CD4-positive, CD25-positive, alpha-beta regulatory T cell (primary cell): ENCODE measurements around the gene SSBP4. TPM values are rescaled to one million over a fixed set of nuclear protein-coding genes. Genes with fewer than 3 reads are reported as not detected.

ENCODE experiments used
- ATAC-seq, 2 donors: fragments of 150-1000 bp; cut with Tn5 transposase; one replicate each; pipeline ENCODE4 v1.10.0; 2021; ENCODE audit warnings: low read depth in 2 of 2, moderate number of reproducible peaks in 2 of 2, moderate library complexity in 1 of 2
- DNase-seq, 3 donors: peaks; one replicate each; pipeline versions ENCODE4 v3.0.0 to v3.0.0-alpha.2; 2012 to 2022; ENCODE audit warnings: mixed read lengths in 1 of 3
- H3K27ac ChIP-seq: one replicate; pipeline ENCODE4 v1.7.0; 2013; ENCODE audit warnings: mild to moderate bottlenecking, low read length; ENCODE audit not compliant: insufficient read depth, poor library complexity, severe bottlenecking
- H3K27me3 ChIP-seq: one replicate; pipeline ENCODE4 v1.7.0; 2013; ENCODE audit warnings: low read length; ENCODE audit not compliant: control insufficient read depth, insufficient read depth
- H3K36me3 ChIP-seq: one replicate; pipeline ENCODE4 v1.7.0; 2013; ENCODE audit warnings: mild to moderate bottlenecking, low read length, moderate library complexity; ENCODE audit not compliant: control insufficient read depth, insufficient read depth
- H3K4me1 ChIP-seq: 2 replicates; pipeline ENCODE4 v1.7.0; 2013; ENCODE audit warnings: mild to moderate bottlenecking, low read length; ENCODE audit not compliant: insufficient read depth, control insufficient read depth, poor library complexity, severe bottlenecking
- H3K4me3 ChIP-seq: one replicate; pipeline ENCODE4 v1.7.0; 2013; ENCODE audit warnings: low read depth, mild to moderate bottlenecking, low read length, moderate library complexity
- H3K9me3 ChIP-seq, 2 experiments: 1 replicate in 1 of 2; 2 replicates in 1 of 2; pipeline ENCODE4 v1.7.0; 2013; ENCODE audit warnings: low read length in 2 of 2, mild to moderate bottlenecking in 1 of 2, moderate library complexity in 1 of 2; ENCODE audit not compliant: control insufficient read depth in 2 of 2
- H3K27ac Mint-ChIP-seq, 3 donors: one replicate each; pipeline ENCODE4 v1.8.0; 2020 to 2022; ENCODE audit warnings: mild to moderate bottlenecking in 3 of 3, mixed read lengths in 3 of 3, moderate library complexity in 2 of 3
- H3K27me3 Mint-ChIP-seq: one replicate; pipeline ENCODE4 v1.8.0; 2022; ENCODE audit warnings: mild to moderate bottlenecking, mixed read lengths
- H3K36me3 Mint-ChIP-seq: one replicate; pipeline ENCODE4 v1.8.0; 2020; ENCODE audit warnings: mixed read lengths
- H3K4me1 Mint-ChIP-seq, 4 donors: one replicate each; pipeline ENCODE4 v1.8.0; 2020 to 2022; ENCODE audit warnings: mixed read lengths in 4 of 4, mild to moderate bottlenecking in 1 of 4
- H3K4me3 Mint-ChIP-seq, 4 donors: one replicate each; pipeline ENCODE4 v1.8.0; 2020 to 2022; ENCODE audit warnings: mild to moderate bottlenecking in 4 of 4, mixed read lengths in 4 of 4, moderate library complexity in 3 of 4
- H3K9me3 Mint-ChIP-seq, 7 donors: one replicate each; pipeline ENCODE4 v1.8.0; 2020 to 2022; ENCODE audit warnings: mixed read lengths in 7 of 7, mild to moderate bottlenecking in 3 of 7, moderate library complexity in 2 of 7
- polyA plus RNA-seq, 4 donors: library from polyadenylated mRNA; unstranded; fragments of 300-500 nt; fragmentation: Illumina TruSeq; gene quantifications; one replicate each; pipeline ENCODE4 v1.2.3, GENCODE V29; 2021
- total RNA-seq: library from RNA; stranded (reverse); gene quantifications from one replicate; pipeline ENCODE4 v1.2.3, GENCODE V29; 2022

Gene SSBP4
- total and polyA plus RNA-seq, 5 donors from 2014 or later: 47.3 to 97.9 (median 82.3) TPM

DNA sequence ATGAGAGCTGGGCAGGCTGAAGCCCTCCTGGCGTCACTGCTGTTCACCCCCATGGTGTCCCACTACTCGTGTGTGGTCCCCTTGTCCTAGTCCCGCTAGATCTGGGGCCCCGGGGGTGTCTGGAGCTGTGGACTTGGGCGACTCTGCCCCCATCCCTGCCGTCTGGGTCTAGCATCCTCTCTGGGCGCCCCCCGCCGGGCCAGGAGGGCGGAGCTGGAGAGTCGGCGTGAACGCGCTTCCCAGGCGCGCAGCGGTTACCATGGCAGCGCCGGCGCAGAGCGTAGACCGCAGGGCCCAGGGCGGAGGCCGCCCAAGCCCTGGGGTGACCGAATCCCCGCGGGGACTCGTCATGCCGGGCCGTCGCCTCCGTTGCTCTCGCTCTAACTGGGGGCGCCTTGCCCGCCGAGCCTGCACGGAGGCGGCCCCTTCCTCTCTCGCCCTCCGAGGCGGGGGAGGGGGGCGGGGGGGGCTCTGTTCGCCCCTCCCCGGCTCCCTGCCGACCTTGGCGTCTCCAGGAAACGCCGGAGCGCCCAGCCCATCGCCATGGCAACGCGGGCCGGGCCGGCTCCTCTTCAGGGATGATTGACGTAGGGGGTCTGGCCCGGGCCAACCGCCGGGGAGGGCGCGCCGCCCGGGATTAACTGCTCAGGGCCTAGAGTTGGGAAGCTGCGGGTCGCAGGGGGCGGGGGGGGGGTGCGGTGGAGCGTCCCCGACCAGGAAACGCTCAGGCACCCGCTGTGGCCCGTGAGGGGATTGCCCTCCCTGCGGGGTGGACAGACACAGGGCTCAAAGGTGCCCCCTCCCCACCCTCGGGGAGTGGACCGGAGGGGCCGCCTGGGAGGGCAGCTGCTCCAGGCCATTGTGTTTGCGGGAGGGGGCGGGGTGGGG, 9.8 kb downstream of the SSBP4 start:
- H3K27me3 ChIP-seq: no peaks in the 10 kb centered on the region
- Mint-ChIP-seq H3K27ac (peak overlapping the region in 2 of 3 donors; percentile 60 to 80), H3K27me3 (no peaks in the 10 kb centered on the region), H3K9me3 (no peaks in the 10 kb centered on the region), H3K4me3 (peak overlapping the region; percentile 68 to 79 (median 73)), H3K36me3 (no peaks in the 10 kb centered on the region), H3K4me1 (peaks cover 0 to 37% (median 6%) of the 10 kb centered on the region in 4 donors)
- H3K4me1 ChIP-seq: peaks cover 59% of the 10 kb centered on the region
- DNase-seq: peak; percentile 78 to 88 (median 84)
- no peak overlapping the region for H3K4me3 ChIP-seq
- H3K36me3 ChIP-seq: no peaks in the 10 kb centered on the region
- peak; percentile 83 to 84 for ATAC-seq
- H3K27ac ChIP-seq: peak overlapping the region; percentile 93
- H3K9me3 ChIP-seq: no peaks in the 10 kb centered on the region

- Histone ChIP-seq H3K4me1 (peaks cover 55% of the 10 kb centered on the region), H3K36me3 (no peaks in the 10 kb centered on the region), H3K27ac (peak overlapping the region; percentile 93), H3K27me3 (no peaks in the 10 kb centered on the region), H3K9me3 (no peaks in the 10 kb centered on the region), H3K4me3 (no peak overlapping the region)
- no peaks in the 10 kb centered on the region for H3K9me3 Mint-ChIP-seq
- DNase-seq (peak in 1 of 3 donors; percentile 46), ATAC-seq (no peak)
- peak overlapping the region; percentile 60 to 82 (median 69) for H3K27ac Mint-ChIP-seq
- H3K36me3 Mint-ChIP-seq: no peaks in the 10 kb centered on the region
- peaks cover 0 to 37% (median 6%) of the 10 kb centered on the region in 4 donors for H3K4me1 Mint-ChIP-seq
- H3K27me3 Mint-ChIP-seq: no peaks in the 10 kb centered on the region
- H3K4me3 Mint-ChIP-seq: peak overlapping the region; percentile 67 to 85 (median 76)
Observed at GRCh38 chr19:18429717-18430416, 10.7 kb downstream of the SSBP4 start.

DNA sequence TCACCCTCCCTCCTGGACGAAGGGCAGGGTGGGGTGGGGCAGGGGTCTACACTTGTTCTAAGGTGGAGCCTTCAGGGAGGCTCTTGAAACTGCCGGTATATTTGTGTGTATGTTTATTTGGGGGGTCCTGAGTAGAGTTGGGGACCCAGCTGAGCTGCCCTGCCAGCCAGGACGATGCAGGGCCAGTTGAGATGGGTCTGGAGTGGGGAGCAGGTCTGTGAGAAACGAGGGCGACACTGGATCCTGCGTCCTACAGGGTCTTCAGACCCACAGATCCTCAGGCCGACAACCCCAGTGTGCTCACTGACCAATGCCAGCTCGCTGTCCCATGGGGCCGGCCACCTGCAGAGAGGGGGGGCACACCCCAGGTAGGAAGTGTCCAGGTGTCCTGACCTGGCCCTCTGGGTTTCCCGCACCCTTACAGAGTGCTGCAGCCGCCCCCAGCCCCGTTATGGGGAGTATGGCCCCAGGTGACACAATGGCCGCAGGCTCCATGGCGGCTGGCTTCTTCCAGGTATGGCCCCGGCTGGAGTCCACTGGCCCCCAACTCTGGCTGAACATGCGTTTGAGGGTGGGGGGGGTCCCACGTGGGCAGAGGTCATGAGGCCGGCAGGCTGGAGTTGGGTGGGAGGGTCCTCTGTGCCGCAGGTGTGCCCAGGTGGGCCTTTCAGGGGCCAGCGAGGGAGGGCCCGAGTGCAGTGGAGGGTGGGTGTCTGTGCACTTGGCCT, 11.4 kb downstream of the SSBP4 start:
- Mint-ChIP-seq H3K9me3 (no peaks in the 10 kb centered on the region), H3K4me3 (peak overlapping the region in 3 of 4 donors; percentile 68 to 79 (median 69)), H3K36me3 (no peaks in the 10 kb centered on the region), H3K4me1 (peaks cover 0 to 32% (median 5%) of the 10 kb centered on the region in 4 donors), H3K27me3 (no peaks in the 10 kb centered on the region), H3K27ac (peak overlapping the region in 2 of 3 donors; percentile 69 to 71)
- Histone ChIP-seq H3K36me3 (no peaks in the 10 kb centered on the region), H3K4me1 (peaks cover 48% of the 10 kb centered on the region), H3K4me3 (no peak overlapping the region), H3K9me3 (no peaks in the 10 kb centered on the region), H3K27me3 (no peaks in the 10 kb centered on the region), H3K27ac (no peak overlapping the region)
- no peak for ATAC-seq
- DNase-seq: no peak

GRCh38 chr19:18431351-18432197, 12.4 kb downstream of the SSBP4 start:
- H3K4me1 Mint-ChIP-seq: peaks cover 0 to 32% (median 1%) of the 10 kb centered on the region in 4 donors
- Histone ChIP-seq H3K9me3 (no peaks in the 10 kb centered on the region), H3K4me3 (no peak overlapping the region), H3K27me3 (no peaks in the 10 kb centered on the region), H3K36me3 (no peaks in the 10 kb centered on the region), H3K27ac (no peak overlapping the region), H3K4me1 (peaks cover 46% of the 10 kb centered on the region)
- H3K36me3 Mint-ChIP-seq: no peaks in the 10 kb centered on the region
- no peak for DNase-seq
- H3K27ac Mint-ChIP-seq: no peak overlapping the region
- no peaks in the 10 kb centered on the region for H3K9me3 Mint-ChIP-seq
- no peak for ATAC-seq
- H3K4me3 Mint-ChIP-seq: no peak overlapping the region
- H3K27me3 Mint-ChIP-seq: no peaks in the 10 kb centered on the region

DNA sequence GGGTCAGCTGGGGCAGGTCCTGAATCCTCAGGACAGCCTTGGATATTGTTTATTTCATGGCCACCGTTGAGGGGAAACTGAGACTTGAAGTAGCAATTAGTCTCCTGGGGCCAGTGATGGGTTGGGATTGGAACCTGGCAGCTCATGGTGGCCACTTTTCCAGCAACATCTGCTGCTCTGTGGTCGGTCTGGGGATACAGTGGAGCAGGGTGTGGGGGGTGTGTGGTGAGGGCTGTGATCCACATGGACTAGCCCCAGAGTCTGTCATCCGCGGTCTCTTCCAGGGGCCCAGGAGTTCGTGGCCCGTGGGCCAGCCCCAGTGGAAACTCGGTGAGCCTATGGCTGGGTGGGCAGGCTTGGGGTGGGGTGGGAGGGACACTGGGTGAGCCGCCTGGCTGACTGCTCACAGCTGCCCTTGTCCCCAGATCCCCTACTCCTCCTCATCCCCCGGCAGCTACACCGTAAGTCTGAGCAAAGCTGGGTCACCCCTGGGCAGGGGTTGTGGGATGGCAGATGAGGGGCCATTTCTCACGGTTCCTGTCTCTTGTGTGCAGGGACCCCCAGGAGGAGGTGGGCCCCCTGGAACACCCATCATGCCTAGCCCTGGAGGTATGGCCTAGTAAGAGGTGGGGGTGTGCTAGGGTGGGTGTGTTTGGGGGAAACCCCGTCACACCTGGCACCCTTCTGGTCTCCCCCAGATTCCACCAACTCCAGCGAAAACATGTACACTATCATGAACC, 13.2 kb downstream of the SSBP4 start:
- H3K27me3 ChIP-seq: no peaks in the 10 kb centered on the region
- H3K4me3 ChIP-seq: no peak overlapping the region
- no peaks in the 10 kb centered on the region for H3K9me3 Mint-ChIP-seq
- DNase-seq (no peak), ATAC-seq (no peak)
- H3K36me3 Mint-ChIP-seq: no peaks in the 10 kb centered on the region
- H3K36me3 ChIP-seq: no peaks in the 10 kb centered on the region
- no peaks in the 10 kb centered on the region for H3K27me3 Mint-ChIP-seq
- no peak overlapping the region for H3K27ac ChIP-seq
- no peaks in the 10 kb centered on the region for H3K9me3 ChIP-seq
- H3K27ac Mint-ChIP-seq: no peak overlapping the region
- H3K4me1 ChIP-seq: peaks cover 51% of the 10 kb centered on the region
- H3K4me3 Mint-ChIP-seq: peak overlapping the region; percentile 76 to 89 (median 80)
- peaks cover 0 to 31% (median 1%) of the 10 kb centered on the region in 4 donors for H3K4me1 Mint-ChIP-seq

DNA sequence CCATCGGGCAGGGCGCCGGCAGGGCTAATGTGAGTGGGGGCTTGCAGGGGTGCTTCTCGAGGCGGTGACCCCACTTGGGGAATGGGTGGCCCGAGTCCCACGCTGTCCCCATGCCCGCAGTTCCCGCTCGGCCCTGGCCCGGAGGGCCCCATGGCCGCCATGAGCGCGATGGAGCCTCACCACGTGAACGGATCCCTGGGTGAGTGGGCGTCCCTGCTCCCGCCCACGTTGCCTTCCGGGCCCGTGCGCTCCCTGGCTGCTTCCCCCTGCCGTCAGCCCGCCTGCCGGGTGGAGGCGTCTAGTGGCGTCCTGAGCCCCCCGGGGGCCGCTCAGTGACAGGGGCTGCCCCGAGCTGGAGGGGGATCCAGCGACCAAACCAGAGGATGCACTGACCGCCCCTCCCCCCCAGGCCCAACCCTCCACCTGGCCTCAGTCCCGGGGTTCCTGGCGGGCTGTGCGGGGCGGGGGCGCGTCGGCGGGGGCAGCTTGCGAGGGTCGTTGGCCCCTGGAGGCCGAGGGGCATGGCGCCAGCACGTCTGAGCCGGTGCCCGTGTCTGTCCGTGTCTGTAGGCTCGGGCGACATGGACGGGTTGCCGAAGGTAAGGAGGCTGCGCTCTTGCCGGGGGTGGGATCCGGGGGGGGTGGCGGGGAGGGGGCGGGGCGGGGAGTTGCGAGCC, 14.0 kb downstream of the SSBP4 start:
- Histone ChIP-seq H3K36me3 (no peaks in the 10 kb centered on the region), H3K27me3 (no peaks in the 10 kb centered on the region), H3K27ac (no peak overlapping the region), H3K4me3 (no peak overlapping the region), H3K4me1 (peaks cover 55% of the 10 kb centered on the region), H3K9me3 (no peaks in the 10 kb centered on the region)
- Mint-ChIP-seq H3K4me3 (peak overlapping the region; percentile 76 to 89 (median 80)), H3K27ac (no peak overlapping the region), H3K9me3 (no peaks in the 10 kb centered on the region), H3K27me3 (no peaks in the 10 kb centered on the region), H3K36me3 (no peaks in the 10 kb centered on the region), H3K4me1 (peaks cover 0 to 31% (median 1%) of the 10 kb centered on the region in 4 donors)
- DNase-seq (peak in 1 of 3 donors; percentile 49), ATAC-seq (no peak)
